Fibroblast of lung (primary cell): ENCODE measurements around the gene NID1. TPM values are rescaled to one million over a fixed set of nuclear protein-coding genes. Genes with fewer than 3 reads are reported as not detected.

Experiments
- DNase-seq, 2 donors: peaks; one replicate each; pipeline versions ENCODE4 v3.0.0 to v3.0.0-alpha.2; 2010; ENCODE audit warnings: low read depth in 2 of 2
- H2AFZ ChIP-seq: 2 replicates; pipeline ENCODE4 v1.5.1; 2012; ENCODE audit warnings: low read length, control low read depth, inconsistent platforms
- H3K27ac ChIP-seq: 2 replicates; pipeline ENCODE4 v1.5.1; 2011; ENCODE audit warnings: low read length, control low read depth; ENCODE audit not compliant: insufficient read depth
- H3K27me3 ChIP-seq: 2 replicates; pipeline ENCODE4 v1.5.1; 2011; ENCODE audit warnings: mild to moderate bottlenecking, low read length; ENCODE audit not compliant: control insufficient read depth, insufficient read depth
- H3K36me3 ChIP-seq: 2 replicates; pipeline ENCODE4 v1.5.1; 2011; ENCODE audit warnings: low read length; ENCODE audit not compliant: control insufficient read depth, insufficient read depth
- H3K4me1 ChIP-seq: 2 replicates; pipeline ENCODE4 v1.5.1; 2011; ENCODE audit warnings: low read length; ENCODE audit not compliant: control insufficient read depth, insufficient read depth; ENCODE audit errors: extremely low read depth
- H3K4me2 ChIP-seq: 2 replicates; pipeline ENCODE4 v1.5.1; 2011; ENCODE audit warnings: low read length, control low read depth; ENCODE audit not compliant: insufficient read depth; ENCODE audit errors: extremely low read depth
- H3K4me3 ChIP-seq, 4 experiments: fragments of 200-600 bp in 1 of 4; sonication (generic) in 1 of 4; replicated peaks in 1 of 4; 2 replicates each; pipeline ENCODE4 v1.5.1; 2011 to 2016; ENCODE audit warnings: low read length in 4 of 4, low read depth in 3 of 4, mild to moderate bottlenecking in 3 of 4, control low read depth in 2 of 4, inconsistent platforms in 1 of 4, mixed read lengths in 1 of 4; ENCODE audit not compliant: insufficient read depth in 1 of 4; ENCODE audit errors: control extremely low read depth in 1 of 4
- H3K79me2 ChIP-seq: 2 replicates; pipeline ENCODE4 v1.5.1; 2012; ENCODE audit warnings: mild to moderate bottlenecking, low read length, inconsistent platforms; ENCODE audit not compliant: control insufficient read depth, insufficient read depth
- H3K9ac ChIP-seq: 2 replicates; pipeline ENCODE4 v1.5.1; 2011; ENCODE audit warnings: mild to moderate bottlenecking, low read length, control low read depth; ENCODE audit not compliant: insufficient read depth
- H3K9me3 ChIP-seq: 2 replicates; pipeline ENCODE4 v1.5.1; 2012; ENCODE audit warnings: low read depth, low read length; ENCODE audit not compliant: control insufficient read depth, insufficient read depth
- H4K20me1 ChIP-seq: 2 replicates; pipeline ENCODE4 v1.5.1; 2011; ENCODE audit warnings: low read length; ENCODE audit not compliant: control insufficient read depth, insufficient read depth; ENCODE audit errors: extremely low read depth
- EZH2 ChIP-seq: IDR thresholded peaks from 2 replicates; pipeline ENCODE4 v1.5.1; 2012; ENCODE audit warnings: low read length, control low read depth, mild to moderate bottlenecking; ENCODE audit errors: missing control alignments
- polyA plus RNA-seq, 2 donors: library from polyadenylated mRNA; depleted of rRNA in 1 of 2; stranded (reverse) in 1 of 2; unstranded in 1 of 2; fragments of >200 nt; gene quantifications; 2 replicates each; pipeline ENCODE4 v1.2.1, GENCODE V29; 2011 to 2012; ENCODE audit warnings: missing spikeins in 1 of 2
- total RNA-seq: library from RNA; depleted of rRNA; stranded (reverse); fragments of >200 nt; gene quantifications from 2 replicates; pipeline ENCODE4 v1.2.1, GENCODE V29; 2014
- TF ChIP-seq, protein P1 (sequence below), 2 donors: IDR thresholded peaks in 1 of 2; conservative IDR thresholded peaks in 1 of 2; 1 replicate in 1 of 2; 2 replicates in 1 of 2; pipeline ENCODE4 v1.5.1; 2011 to 2012; ENCODE audit warnings: low read length in 2 of 2, control low read depth in 1 of 2, inconsistent platforms in 1 of 2, low read depth in 1 of 2, mild to moderate bottlenecking in 1 of 2

NID1 gene
- total and polyA plus RNA-seq, 2 donors (not counting 1 experiment from before 2014, with no cell fraction given), result 29.1 to 152 TPM

DNA sequence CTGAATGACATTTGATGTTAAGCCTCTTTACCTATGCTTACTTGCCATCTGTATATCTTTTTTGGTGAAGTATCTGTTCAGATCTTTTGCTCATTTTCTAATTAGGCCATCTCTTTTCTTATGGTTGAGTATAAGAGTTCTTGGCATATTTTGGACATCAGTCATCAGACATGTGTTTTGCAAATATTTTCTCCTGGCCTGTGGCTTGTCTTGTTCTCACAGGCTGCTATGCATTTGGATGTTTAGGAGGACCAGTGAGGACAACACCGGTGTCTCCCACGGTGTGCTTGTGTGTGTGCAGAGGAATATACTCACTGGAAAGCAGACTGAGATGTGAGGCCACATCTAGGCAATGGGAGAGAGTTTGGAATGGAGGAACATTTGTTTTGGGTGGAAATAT is 111.1 kb downstream of the NID1 start:
- TF ChIP-seq, protein P1, sequence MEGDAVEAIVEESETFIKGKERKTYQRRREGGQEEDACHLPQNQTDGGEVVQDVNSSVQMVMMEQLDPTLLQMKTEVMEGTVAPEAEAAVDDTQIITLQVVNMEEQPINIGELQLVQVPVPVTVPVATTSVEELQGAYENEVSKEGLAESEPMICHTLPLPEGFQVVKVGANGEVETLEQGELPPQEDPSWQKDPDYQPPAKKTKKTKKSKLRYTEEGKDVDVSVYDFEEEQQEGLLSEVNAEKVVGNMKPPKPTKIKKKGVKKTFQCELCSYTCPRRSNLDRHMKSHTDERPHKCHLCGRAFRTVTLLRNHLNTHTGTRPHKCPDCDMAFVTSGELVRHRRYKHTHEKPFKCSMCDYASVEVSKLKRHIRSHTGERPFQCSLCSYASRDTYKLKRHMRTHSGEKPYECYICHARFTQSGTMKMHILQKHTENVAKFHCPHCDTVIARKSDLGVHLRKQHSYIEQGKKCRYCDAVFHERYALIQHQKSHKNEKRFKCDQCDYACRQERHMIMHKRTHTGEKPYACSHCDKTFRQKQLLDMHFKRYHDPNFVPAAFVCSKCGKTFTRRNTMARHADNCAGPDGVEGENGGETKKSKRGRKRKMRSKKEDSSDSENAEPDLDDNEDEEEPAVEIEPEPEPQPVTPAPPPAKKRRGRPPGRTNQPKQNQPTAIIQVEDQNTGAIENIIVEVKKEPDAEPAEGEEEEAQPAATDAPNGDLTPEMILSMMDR (conservative IDR thresholded peaks at IDR 0.05 in 1 of 2, IDR thresholded peaks at IDR 0.05 in 1 of 2; ENCODE audit: low read depth in 1 of 2, low read length in 2 of 2), result no peak
- TF ChIP-seq EZH2, result no peak
- H3K4me3 ChIP-seq, result no peak overlapping the region
- H3K4me2 ChIP-seq, result no peak overlapping the region
- H3K27me3 ChIP-seq, result no peaks in the 10 kb centered on the region
- H3K4me1 ChIP-seq, result no peaks in the 10 kb centered on the region
- no peaks in the 10 kb centered on the region for H3K79me2 ChIP-seq
- peak; percentile 77 to 89 for DNase-seq
- H4K20me1 ChIP-seq, result no peaks in the 10 kb centered on the region
- H3K9ac ChIP-seq, result no peak overlapping the region
- no peaks in the 10 kb centered on the region for H3K36me3 ChIP-seq
- no peak overlapping the region for H3K27ac ChIP-seq
- H2AFZ ChIP-seq, result no peak overlapping the region
- H3K9me3 ChIP-seq, result no peaks in the 10 kb centered on the region

DNA sequence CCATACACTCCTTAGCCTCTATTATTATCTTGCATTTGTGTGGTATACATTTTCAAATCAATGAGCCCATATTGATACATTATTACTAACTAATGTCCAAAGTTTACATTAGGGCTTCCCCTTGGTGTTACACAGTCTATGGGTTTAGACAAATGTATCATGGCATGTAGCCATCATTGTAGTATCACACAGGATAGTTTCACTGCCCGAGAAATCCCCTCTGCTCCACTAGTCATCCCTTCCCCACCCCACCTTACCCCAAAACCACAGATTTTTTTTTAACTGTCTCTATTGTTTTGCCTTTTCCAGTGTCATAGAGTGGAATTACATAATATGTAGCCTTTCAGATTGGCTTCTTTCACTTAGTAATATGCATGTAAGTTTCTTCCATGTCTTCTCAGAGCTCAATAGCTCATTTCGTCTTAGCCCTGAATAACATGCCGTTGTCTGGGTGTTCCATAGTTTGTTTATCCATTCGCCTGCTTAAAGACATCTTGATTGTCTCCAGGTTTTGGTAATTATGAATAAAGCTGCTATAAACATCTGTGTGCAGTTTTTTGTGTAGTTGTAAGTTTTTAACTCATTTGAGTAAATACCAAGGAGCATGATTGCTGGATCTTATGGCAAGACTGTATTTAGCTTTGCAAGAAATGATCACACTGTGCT is 111.8 kb downstream of the NID1 start:
- Histone ChIP-seq H2AFZ (no peak overlapping the region), H3K4me1 (no peaks in the 10 kb centered on the region), H3K9ac (no peak overlapping the region), H3K4me3 (no peak overlapping the region), H3K9me3 (no peaks in the 10 kb centered on the region), H3K4me2 (no peak overlapping the region), H4K20me1 (no peaks in the 10 kb centered on the region), H3K27me3 (no peaks in the 10 kb centered on the region), H3K27ac (peak overlapping the region; percentile 34), H3K79me2 (no peaks in the 10 kb centered on the region), H3K36me3 (no peaks in the 10 kb centered on the region)
- TF ChIP-seq, protein P1 (conservative IDR thresholded peaks at IDR 0.05 in 1 of 2, IDR thresholded peaks at IDR 0.05 in 1 of 2; ENCODE audit: low read depth in 1 of 2, low read length in 2 of 2), result no peak
- no peak for TF ChIP-seq EZH2
- DNase-seq, result no peak

DNA sequence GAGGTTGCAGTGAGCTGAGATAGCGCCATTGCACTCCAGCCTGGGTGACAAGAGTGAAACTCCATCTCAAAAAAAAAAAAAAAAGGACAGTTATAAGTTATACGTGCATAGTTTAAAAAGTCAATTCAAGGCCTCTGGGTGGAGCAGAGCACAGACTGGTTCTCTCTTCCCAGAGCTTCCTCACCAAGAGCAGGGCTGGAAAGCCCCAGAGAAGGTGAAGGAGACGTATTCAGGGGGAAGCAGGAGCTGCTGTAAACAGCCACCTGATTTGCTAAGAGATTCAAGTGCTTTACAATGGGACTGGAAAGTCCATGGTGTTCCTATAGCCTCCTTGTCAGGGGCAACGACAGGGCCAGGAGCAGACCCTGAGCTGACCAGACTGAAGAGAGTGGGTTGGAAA is 113.2 kb downstream of the NID1 start:
- no peak overlapping the region for H3K9ac ChIP-seq
- no peak overlapping the region for H3K4me3 ChIP-seq
- H3K36me3 ChIP-seq, result no peaks in the 10 kb centered on the region
- no peaks in the 10 kb centered on the region for H3K27me3 ChIP-seq
- H3K9me3 ChIP-seq, result no peaks in the 10 kb centered on the region
- H2AFZ ChIP-seq, result no peak overlapping the region
- no peaks in the 10 kb centered on the region for H4K20me1 ChIP-seq
- no peak overlapping the region for H3K4me2 ChIP-seq
- no peaks in the 10 kb centered on the region for H3K4me1 ChIP-seq
- H3K27ac ChIP-seq, result no peak overlapping the region
- TF ChIP-seq, protein P1 (conservative IDR thresholded peaks at IDR 0.05 in 1 of 2, IDR thresholded peaks at IDR 0.05 in 1 of 2; ENCODE audit: low read depth in 1 of 2, low read length in 2 of 2), result no peak
- TF ChIP-seq EZH2, result no peak
- no peaks in the 10 kb centered on the region for H3K79me2 ChIP-seq
- no peak for DNase-seq
